ENCODE results near the gene SRSF3.

- TF ChIP-seq EZH2phosphoT487 (IDR thresholded peaks at IDR 0.05; ENCODE audit: borderline replicate concordance, low read depth, low read length): no peak
- no peak for TF ChIP-seq CTCF (conservative IDR thresholded peaks at IDR 0.05; ENCODE audit: low read length)
Observed at GRCh38 chr6:36650848-36651478, 56.8 kb downstream of the SRSF3 start.

Measured in OCI-LY7 (cell line).